GM12878 (cell line): ENCODE data around the gene MTHFD1L. TPM values are rescaled to one million over a fixed set of nuclear protein-coding genes. Genes with fewer than 3 reads are reported as not detected.
A peak's percentile ranks its signal among the peaks of the same experiment; 100 is the strongest.

ENCODE experiments used
- ATAC-seq: fragments of 200-7000 bp; cut with Tn5 transposase; 3 replicates; pipeline ENCODE4 v1.9.1; 2020; ENCODE audit warnings: mild to moderate bottlenecking, moderate library complexity
- BruUV-seq: library from RNA; stranded (reverse); fragments of 400-500 nt; replicated peaks from 2 replicates; lab custom pipeline; 2021; lab: Mats Ljungman, UMichigan
- CTCF ChIA-PET: fragments of 300-600 bp; sonication (Branson Sonifier 250); formaldehyde crosslinking; extraction: SDS; loops from one replicate; lab custom pipeline; 2021; ENCODE audit warnings: inconsistent platforms; lab: Yijun Ruan, JAX
- POLR2A ChIA-PET: fragments of 350-600 bp; formaldehyde crosslinking; extraction: SDS; loops from one replicate; lab custom pipeline; 2021; ENCODE audit warnings: inconsistent platforms; lab: Charles Lee
- RAD21 ChIA-PET: fragments of 300-600 bp; sonication (Branson Sonifier 250); formaldehyde crosslinking; loops from one replicate; lab custom pipeline; 2023; ENCODE audit warnings: antibody characterized with exemption; ENCODE audit not compliant: unreplicated experiment; lab: Charles Lee
- SMC1A ChIA-PET: fragments of 300-600 bp; sonication (Branson Sonifier 250); formaldehyde crosslinking; loops from one replicate; lab custom pipeline; 2023; ENCODE audit not compliant: unreplicated experiment, uncharacterized antibody; lab: Charles Lee
- DNase-seq: peaks from one replicate; pipeline ENCODE4 v3.0.0-alpha.2; 2011; ENCODE audit warnings: low read depth, low spot score
- FAIRE-seq: peaks from 3 replicates; lab custom pipeline; 2011; peaks lifted over from hg19 to GRCh38; lab: Jason Lieb, UNC
- H2AFZ ChIP-seq: 2 replicates; pipeline ENCODE4 v1.6.0; 2011; ENCODE audit warnings: low read depth, low read length, control low read depth; ENCODE audit not compliant: control insufficient read depth
- H3K27ac ChIP-seq: 2 replicates; pipeline ENCODE4 v1.5.1; 2011; ENCODE audit warnings: control low read depth; ENCODE audit not compliant: control insufficient read depth, insufficient read depth
- H3K27me3 ChIP-seq, 2 experiments: replicated peaks in 1 of 2; 2 replicates each; pipeline versions ENCODE4 v1.6.0 to v1.6.1; 2011; ENCODE audit warnings: low read length in 1 of 2; ENCODE audit not compliant: control insufficient read depth in 2 of 2, insufficient read depth in 2 of 2
- H3K36me3 ChIP-seq, 2 experiments: 2 replicates each; pipeline ENCODE4 v1.5.1; 2011; ENCODE audit warnings: low read length in 1 of 2; ENCODE audit not compliant: control insufficient read depth in 2 of 2, insufficient read depth in 2 of 2
- H3K4me1 ChIP-seq: 2 replicates; pipeline ENCODE4 v1.6.1; 2011; ENCODE audit warnings: mild to moderate bottlenecking, low read length, moderate library complexity, mixed read lengths; ENCODE audit not compliant: control insufficient read depth, insufficient read depth
- H3K4me2 ChIP-seq: 2 replicates; pipeline ENCODE4 v1.6.0; 2011; ENCODE audit warnings: control low read depth; ENCODE audit not compliant: control insufficient read depth, insufficient read depth
- H3K4me3 ChIP-seq: fragments of 200-600 bp; sonication (generic); 2 replicates; pipeline ENCODE4 v1.5.1; 2016
- H3K79me2 ChIP-seq: 2 replicates; pipeline ENCODE4 v1.6.0; 2011; ENCODE audit warnings: low read length; ENCODE audit not compliant: control insufficient read depth, insufficient read depth
- H3K9ac ChIP-seq: 2 replicates; pipeline ENCODE4 v1.8.0; 2011; ENCODE audit warnings: low read length, control low read depth, mixed read lengths; ENCODE audit not compliant: control insufficient read depth, insufficient read depth
- H3K9me3 ChIP-seq: replicated peaks from 3 replicates; pipeline ENCODE4 v1.5.1; 2011; ENCODE audit warnings: mild to moderate bottlenecking, low read length; ENCODE audit not compliant: control insufficient read depth, insufficient read depth
- H4K20me1 ChIP-seq: 2 replicates; pipeline ENCODE4 v1.6.0; 2011; ENCODE audit not compliant: control insufficient read depth, insufficient read depth
- BCLAF1 ChIP-seq: fragments of 450-650 bp; IDR thresholded peaks from 2 replicates; pipeline ENCODE4 v1.6.1; 2017; ENCODE audit warnings: antibody characterized with exemption, mild to moderate bottlenecking, moderate library complexity
- BMI1 ChIP-seq: fragments of 450-650 bp; IDR thresholded peaks from 2 replicates; pipeline ENCODE4 v1.6.1; 2016; ENCODE audit warnings: mild to moderate bottlenecking, moderate library complexity, borderline replicate concordance
- E2F4 ChIP-seq: IDR thresholded peaks from 2 replicates; pipeline ENCODE4 v1.6.1; 2012; ENCODE audit warnings: low read depth, low read length, improper control_type of control experiment
- FOS ChIP-seq: IDR thresholded peaks from 3 replicates; pipeline ENCODE4 v1.6.1; 2011; ENCODE audit warnings: borderline replicate concordance; ENCODE audit not compliant: insufficient read length; ENCODE audit errors: extremely low read depth
- RAD51 ChIP-seq: fragments of 450-650 bp; IDR thresholded peaks from 2 replicates; pipeline ENCODE4 v1.6.1; 2016; ENCODE audit warnings: moderate library complexity, mild to moderate bottlenecking, inconsistent platforms
- RCOR1 ChIP-seq: conservative IDR thresholded peaks from 2 replicates; pipeline ENCODE4 v1.6.1; 2012; ENCODE audit warnings: low read depth, low read length, improper control_type of control experiment
- TARDBP ChIP-seq: IDR thresholded peaks from 2 replicates; pipeline ENCODE4 v1.6.1; 2016; ENCODE audit warnings: borderline replicate concordance
- TCF7 ChIP-seq: IDR thresholded peaks from 2 replicates; pipeline ENCODE4 v1.6.1; 2014; ENCODE audit warnings: antibody characterized with exemption, borderline replicate concordance
- ZBED1 ChIP-seq: IDR thresholded peaks from 2 replicates; pipeline ENCODE4 v1.6.1; 2016; ENCODE audit warnings: borderline replicate concordance
- WGBS: methylation state at CpG from one replicate; pipeline ENCODE4 v1.1.6; 2016; ENCODE audit warnings: low lambda C conversion rate; ENCODE audit not compliant: insufficient replicate concordance, insufficient coverage; ENCODE audit errors: missing lambda C conversion rate; 5-methylcytosine and 5-hydroxymethylcytosine counted together
- in situ Hi-C: fragments of 300-500 bp; cut with MboI; formaldehyde crosslinking; loops from 9 replicates; pipeline ENCODE4 v1.14.3; 2018; ENCODE audit warnings: mixed read lengths
- intact Hi-C: fragments of 100-400 bp; cut with micrococcal nuclease; formaldehyde crosslinking; loops from one replicate; pipeline ENCODE4 v1.14.2; 2022; ENCODE audit not compliant: unreplicated experiment
- polyA plus RNA-seq, 11 experiments: library from polyadenylated mRNA; depleted of rRNA in 4 of 11; unstranded in 6 of 11; stranded (reverse) in 5 of 11; fragments of >200 nt; fragmentation: Nextera tagmentation in 4 of 11; fragmentation: Illumina TruSeq in 1 of 11; extraction: Ambion mirVana in 4 of 11; extraction: Trizol in 1 of 11; gene quantifications; 1 replicate in 1 of 11; 2 replicates in 10 of 11; pipeline versions ENCODE4 v1.2.1 to v1.2.3, GENCODE V29; 2011 to 2016; ENCODE audit warnings: inconsistent platforms in 2 of 11, missing spikeins in 2 of 11, low read depth in 1 of 11
- total RNA-seq, 4 experiments: library from RNA; depleted of rRNA in 3 of 4; stranded (reverse); fragments of >200 nt in 3 of 4; fragmentation: Illumina TruSeq in 1 of 4; extraction: Trizol in 1 of 4; gene quantifications; 2 replicates each; pipeline versions ENCODE4 v1.2.1 to v1.2.3, GENCODE V29; 2013 to 2021
- TF ChIP-seq, protein P1 (sequence below): fragments of 450-650 bp; formaldehyde crosslinking; IDR thresholded peaks from 2 replicates; pipeline ENCODE4 v1.4.0; 2022; ENCODE audit warnings: mild to moderate bottlenecking, moderate library complexity
- TF ChIP-seq, protein P2 (sequence below): fragments of 450-650 bp; IDR thresholded peaks from 2 replicates; pipeline ENCODE4 v1.6.1; 2017; ENCODE audit warnings: mild to moderate bottlenecking, moderate library complexity

MTHFD1L gene
- total and polyA plus RNA-seq, 10 of the 15 experiments (the other 5 are each of a cell fraction or from before 2014, with no cell fraction given) = 11.7 to 75.5 (median 28.8) TPM

GRCh38 chr6:151067684-151068596 is 202.4 kb downstream of the MTHFD1L start:
- 95% methylated on average over 14 of the region's 14 CpGs for WGBS
- TF ChIP-seq RAD51 = no peak
- TF ChIP-seq TARDBP = no peak
- TF ChIP-seq E2F4 = no peak
- TF ChIP-seq FOS = no peak
- TF ChIP-seq BCLAF1 = no peak
- TF ChIP-seq TCF7 = no peak
- TF ChIP-seq, protein P1, sequence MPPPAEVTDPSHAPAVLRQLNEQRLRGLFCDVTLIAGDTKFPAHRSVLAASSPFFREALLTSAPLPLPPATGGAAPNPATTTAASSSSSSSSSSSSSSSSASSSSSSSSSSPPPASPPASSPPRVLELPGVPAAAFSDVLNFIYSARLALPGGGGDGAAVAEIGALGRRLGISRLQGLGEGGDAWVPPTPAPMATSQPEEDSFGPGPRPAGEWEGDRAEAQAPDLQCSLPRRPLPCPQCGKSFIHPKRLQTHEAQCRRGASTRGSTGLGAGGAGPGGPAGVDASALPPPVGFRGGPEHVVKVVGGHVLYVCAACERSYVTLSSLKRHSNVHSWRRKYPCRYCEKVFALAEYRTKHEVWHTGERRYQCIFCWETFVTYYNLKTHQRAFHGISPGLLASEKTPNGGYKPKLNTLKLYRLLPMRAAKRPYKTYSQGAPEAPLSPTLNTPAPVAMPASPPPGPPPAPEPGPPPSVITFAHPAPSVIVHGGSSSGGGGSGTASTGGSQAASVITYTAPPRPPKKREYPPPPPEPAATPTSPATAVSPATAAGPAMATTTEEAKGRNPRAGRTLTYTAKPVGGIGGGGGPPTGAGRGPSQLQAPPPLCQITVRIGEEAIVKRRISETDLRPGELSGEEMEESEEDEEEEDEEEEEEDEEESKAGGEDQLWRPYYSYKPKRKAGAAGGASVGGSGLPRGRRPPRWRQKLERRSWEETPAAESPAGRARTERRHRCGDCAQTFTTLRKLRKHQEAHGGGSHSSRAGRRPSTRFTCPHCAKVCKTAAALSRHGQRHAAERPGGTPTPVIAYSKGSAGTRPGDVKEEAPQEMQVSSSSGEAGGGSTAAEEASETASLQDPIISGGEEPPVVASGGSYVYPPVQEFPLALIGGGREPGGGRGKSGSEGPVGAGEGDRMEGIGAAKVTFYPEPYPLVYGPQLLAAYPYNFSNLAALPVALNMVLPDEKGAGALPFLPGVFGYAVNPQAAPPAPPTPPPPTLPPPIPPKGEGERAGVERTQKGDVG (CRISPR knock-in tag) = no peak
- TF ChIP-seq BMI1 = no peak
- TF ChIP-seq ZBED1 = no peak
- TF ChIP-seq, protein P2, sequence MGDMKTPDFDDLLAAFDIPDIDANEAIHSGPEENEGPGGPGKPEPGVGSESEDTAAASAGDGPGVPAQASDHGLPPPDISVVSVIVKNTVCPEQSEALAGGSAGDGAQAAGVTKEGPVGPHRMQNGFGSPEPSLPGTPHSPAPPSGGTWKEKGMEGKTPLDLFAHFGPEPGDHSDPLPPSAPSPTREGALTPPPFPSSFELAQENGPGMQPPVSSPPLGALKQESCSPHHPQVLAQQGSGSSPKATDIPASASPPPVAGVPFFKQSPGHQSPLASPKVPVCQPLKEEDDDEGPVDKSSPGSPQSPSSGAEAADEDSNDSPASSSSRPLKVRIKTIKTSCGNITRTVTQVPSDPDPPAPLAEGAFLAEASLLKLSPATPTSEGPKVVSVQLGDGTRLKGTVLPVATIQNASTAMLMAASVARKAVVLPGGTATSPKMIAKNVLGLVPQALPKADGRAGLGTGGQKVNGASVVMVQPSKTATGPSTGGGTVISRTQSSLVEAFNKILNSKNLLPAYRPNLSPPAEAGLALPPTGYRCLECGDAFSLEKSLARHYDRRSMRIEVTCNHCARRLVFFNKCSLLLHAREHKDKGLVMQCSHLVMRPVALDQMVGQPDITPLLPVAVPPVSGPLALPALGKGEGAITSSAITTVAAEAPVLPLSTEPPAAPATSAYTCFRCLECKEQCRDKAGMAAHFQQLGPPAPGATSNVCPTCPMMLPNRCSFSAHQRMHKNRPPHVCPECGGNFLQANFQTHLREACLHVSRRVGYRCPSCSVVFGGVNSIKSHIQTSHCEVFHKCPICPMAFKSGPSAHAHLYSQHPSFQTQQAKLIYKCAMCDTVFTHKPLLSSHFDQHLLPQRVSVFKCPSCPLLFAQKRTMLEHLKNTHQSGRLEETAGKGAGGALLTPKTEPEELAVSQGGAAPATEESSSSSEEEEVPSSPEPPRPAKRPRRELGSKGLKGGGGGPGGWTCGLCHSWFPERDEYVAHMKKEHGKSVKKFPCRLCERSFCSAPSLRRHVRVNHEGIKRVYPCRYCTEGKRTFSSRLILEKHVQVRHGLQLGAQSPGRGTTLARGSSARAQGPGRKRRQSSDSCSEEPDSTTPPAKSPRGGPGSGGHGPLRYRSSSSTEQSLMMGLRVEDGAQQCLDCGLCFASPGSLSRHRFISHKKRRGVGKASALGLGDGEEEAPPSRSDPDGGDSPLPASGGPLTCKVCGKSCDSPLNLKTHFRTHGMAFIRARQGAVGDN = no peak
- TF ChIP-seq RCOR1 = no peak

More at GRCh38 chr6:151067684-151068596, 202.4 kb downstream of the MTHFD1L start:
- intact Hi-C loops = no loop called here
- H2AFZ ChIP-seq = no peak overlapping the region
- TSS peak; percentile 36 for BruUV-seq
- no peaks in the 10 kb centered on the region for H3K4me1 ChIP-seq
- RAD21 ChIA-PET = no interaction called here
- DNase-seq (no peak), FAIRE-seq (no peak), ATAC-seq (no peak)
- in situ Hi-C loops = no loop called here
- H3K27me3 ChIP-seq = no peaks in the 10 kb centered on the region
- peaks cover 0 to 8% of the 10 kb centered on the region in 2 experiments; a peak in 2 of 4 replicates for H3K36me3 ChIP-seq
- no peaks in the 10 kb centered on the region; the same call in 2 of the 3 replicates for H3K9me3 ChIP-seq
- H3K4me3 ChIP-seq = no peak overlapping the region
- H3K4me2 ChIP-seq = no peak overlapping the region
- CTCF ChIA-PET = no interaction called here
- no peak overlapping the region for H3K27ac ChIP-seq
- H3K9ac ChIP-seq = no peak overlapping the region
- no peaks in the 10 kb centered on the region for H4K20me1 ChIP-seq
- POLR2A ChIA-PET = no interaction called here
- SMC1A ChIA-PET = interaction anchor here (1.5 kb wide), 1 partner anchor 11 kb away, joined by 6 read pairs; no protein-coding TSS in a partner anchor
- H3K79me2 ChIP-seq = no peaks in the 10 kb centered on the region
